ENCODE measurements around the gene TUBGCP2.
A peak's percentile ranks its signal among the peaks of the same experiment; 100 is the strongest.

TUBGCP2 gene

DNA sequence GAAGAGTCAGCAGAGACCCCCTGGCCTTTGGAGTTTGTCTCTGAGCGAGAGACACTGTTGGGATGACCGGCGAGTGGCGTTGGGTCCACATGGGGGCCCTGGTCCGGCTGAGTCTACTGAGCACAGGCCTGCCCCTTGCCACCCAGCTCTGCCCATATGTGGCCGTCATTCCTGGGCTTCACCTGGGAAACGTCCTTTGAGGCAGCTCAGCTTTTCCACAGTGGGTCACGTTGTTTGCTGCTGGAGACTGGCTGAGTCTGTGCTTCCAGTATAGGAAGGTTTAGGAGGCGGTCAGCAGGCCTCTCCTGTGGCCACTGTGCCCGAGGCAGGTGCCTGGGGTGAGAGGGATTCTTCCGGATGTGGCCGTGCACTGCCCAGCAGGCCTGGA lies 49.1 kb downstream of the TUBGCP2 start:
- Histone ChIP-seq H3K27me3 (ENCODE audit: control insufficient read depth, insufficient read depth, low read length) (no peaks in the 10 kb centered on the region), H3K4me2 (ENCODE audit: low read length) (no peak overlapping the region), H3K79me2 (no peaks in the 10 kb centered on the region), H3K9me3 (ENCODE audit: control insufficient read depth, low read length) (no peaks in the 10 kb centered on the region), H2AFZ (no peak overlapping the region), H3K9ac (no peak overlapping the region), H3K4me3 (ENCODE audit: low read depth, low read length) (no peak overlapping the region), H3K4me1 (no peaks in the 10 kb centered on the region), H3K27ac (no peak overlapping the region), H3K36me3 (ENCODE audit: control insufficient read depth, insufficient read depth, low read length) (no peaks in the 10 kb centered on the region)
- TF ChIP-seq, protein P1, sequence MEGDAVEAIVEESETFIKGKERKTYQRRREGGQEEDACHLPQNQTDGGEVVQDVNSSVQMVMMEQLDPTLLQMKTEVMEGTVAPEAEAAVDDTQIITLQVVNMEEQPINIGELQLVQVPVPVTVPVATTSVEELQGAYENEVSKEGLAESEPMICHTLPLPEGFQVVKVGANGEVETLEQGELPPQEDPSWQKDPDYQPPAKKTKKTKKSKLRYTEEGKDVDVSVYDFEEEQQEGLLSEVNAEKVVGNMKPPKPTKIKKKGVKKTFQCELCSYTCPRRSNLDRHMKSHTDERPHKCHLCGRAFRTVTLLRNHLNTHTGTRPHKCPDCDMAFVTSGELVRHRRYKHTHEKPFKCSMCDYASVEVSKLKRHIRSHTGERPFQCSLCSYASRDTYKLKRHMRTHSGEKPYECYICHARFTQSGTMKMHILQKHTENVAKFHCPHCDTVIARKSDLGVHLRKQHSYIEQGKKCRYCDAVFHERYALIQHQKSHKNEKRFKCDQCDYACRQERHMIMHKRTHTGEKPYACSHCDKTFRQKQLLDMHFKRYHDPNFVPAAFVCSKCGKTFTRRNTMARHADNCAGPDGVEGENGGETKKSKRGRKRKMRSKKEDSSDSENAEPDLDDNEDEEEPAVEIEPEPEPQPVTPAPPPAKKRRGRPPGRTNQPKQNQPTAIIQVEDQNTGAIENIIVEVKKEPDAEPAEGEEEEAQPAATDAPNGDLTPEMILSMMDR (IDR thresholded peaks at IDR 0.05): no peak

DNA sequence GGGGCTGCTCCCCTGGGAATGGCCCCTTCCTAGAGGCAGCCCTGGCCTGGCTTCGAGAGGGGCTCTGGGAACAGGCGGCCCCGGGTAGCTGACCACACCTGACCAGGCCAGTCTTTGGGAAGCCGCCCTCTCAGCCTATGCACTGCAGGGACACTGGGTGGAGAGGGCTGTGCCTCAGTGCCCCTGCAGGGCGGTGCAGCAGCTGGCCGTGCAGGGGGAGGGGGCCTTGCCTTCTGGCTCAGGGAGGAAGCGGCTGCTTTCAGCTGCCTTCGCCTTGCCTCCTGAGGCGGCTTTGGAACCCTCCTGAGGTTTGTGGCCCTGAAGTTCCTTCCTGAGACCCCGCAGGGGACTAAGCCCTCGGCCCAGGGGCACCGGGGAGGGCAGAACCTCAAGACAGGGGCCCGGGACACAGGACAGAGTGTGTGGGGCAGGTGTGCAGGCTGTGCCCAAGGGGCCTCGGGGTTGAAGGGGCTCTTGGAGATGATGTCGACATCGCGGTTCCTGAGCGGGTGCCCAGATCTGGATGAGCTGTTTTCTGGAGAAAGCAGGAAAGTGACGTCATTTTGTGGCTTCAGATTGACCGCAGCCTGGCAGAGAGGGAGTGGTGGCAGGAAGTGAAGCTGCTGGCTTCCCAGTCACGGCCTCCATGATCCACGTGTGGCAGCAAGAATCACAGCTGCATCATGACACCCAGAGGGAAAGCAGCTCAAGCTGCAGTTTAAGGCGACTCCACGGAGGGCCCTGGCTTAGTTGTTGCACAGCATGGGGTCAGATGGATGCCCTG lies 49.7 kb downstream of the TUBGCP2 start:
- no peak overlapping the region for H2AFZ ChIP-seq
- no peaks in the 10 kb centered on the region for H3K79me2 ChIP-seq
- H3K9me3 ChIP-seq (ENCODE audit: control insufficient read depth, low read length): no peaks in the 10 kb centered on the region
- H3K9ac ChIP-seq: no peak overlapping the region
- no peak overlapping the region for H3K4me2 ChIP-seq (ENCODE audit: low read length)
- no peaks in the 10 kb centered on the region for H3K4me1 ChIP-seq
- H3K4me3 ChIP-seq (ENCODE audit: low read depth, low read length): no peak overlapping the region
- TF ChIP-seq, protein P1 (IDR thresholded peaks at IDR 0.05): no peak
- H3K27ac ChIP-seq: no peak overlapping the region
- H3K36me3 ChIP-seq (ENCODE audit: control insufficient read depth, insufficient read depth, low read length): no peaks in the 10 kb centered on the region
- no peaks in the 10 kb centered on the region for H3K27me3 ChIP-seq (ENCODE audit: control insufficient read depth, insufficient read depth, low read length)

DNA sequence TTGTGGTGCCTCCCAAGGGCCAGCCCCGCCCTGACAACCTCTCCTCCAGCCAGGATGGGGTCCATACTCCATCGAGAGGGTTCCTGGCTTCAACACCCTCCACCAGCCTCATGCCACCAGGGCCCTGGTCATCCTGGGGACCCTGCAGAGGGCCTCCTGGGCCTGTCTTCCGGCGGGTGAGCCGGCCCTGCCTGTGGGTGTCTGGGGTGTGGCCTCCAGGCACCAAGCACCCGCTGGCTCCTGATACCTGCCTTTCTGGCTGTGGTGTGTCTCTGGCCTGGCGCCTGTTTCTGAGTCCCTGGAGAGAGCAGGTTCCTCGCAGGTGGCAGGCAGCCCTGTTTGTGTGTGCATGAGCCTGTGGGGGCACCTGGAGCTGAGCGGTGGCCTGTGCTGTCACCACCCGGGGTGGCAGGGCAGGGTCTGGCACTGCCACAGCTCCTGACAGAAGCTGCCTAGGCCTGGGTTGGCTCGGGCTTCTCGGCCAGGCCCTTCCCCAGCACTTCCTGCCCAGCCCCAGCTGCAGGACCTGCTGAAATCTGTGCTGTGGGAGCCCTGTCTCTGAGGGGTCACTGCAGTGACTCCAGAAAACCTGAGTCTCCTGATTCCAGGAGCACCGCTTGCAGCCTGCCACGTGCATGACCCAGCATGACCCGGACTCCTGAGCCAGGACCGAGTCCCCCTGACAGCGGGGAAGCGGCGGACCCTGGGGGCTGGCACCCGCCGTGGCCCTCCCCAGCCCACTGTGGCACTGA lies 50.4 kb downstream of the TUBGCP2 start:
- Histone ChIP-seq H3K4me1 (no peaks in the 10 kb centered on the region), H3K4me3 (ENCODE audit: low read depth, low read length) (no peak overlapping the region)

DNA sequence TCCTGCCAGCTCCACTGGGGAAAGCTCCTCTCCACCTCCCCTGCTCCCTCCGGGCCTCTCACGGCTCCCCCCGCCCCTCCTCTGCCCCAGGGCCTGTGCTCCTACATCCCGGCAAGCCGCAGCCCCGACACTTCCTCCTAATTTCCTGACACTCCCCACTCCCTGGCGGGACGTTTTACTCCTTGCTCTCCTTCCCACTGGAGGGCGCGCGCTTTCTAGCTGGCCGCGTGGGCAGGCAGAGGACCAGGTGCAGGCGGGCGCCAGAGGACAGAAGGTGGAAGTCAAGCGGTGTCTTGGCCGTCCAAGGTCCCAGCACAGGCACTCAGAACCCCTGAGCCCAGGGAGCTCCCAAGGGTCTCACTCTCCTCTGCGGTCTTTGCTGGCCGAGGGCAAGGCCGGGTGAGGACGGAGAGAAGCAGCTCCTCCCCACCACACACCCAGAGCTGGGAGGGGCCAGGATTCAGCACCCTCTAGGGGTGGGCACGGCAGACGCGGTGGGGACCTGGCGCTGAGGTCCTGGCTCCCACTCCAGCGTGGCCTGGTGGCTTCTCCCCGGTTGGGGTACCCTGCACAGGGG lies 51.1 kb downstream of the TUBGCP2 start:
- no peak overlapping the region for H3K4me3 ChIP-seq (ENCODE audit: low read depth, low read length)
- H3K9ac ChIP-seq: no peak overlapping the region
- no peaks in the 10 kb centered on the region for H3K36me3 ChIP-seq (ENCODE audit: control insufficient read depth, insufficient read depth, low read length)
- no peaks in the 10 kb centered on the region for H3K27me3 ChIP-seq (ENCODE audit: control insufficient read depth, insufficient read depth, low read length)
- no peaks in the 10 kb centered on the region for H3K79me2 ChIP-seq
- no peaks in the 10 kb centered on the region for H3K4me1 ChIP-seq
- peak overlapping the region; percentile 75 for H2AFZ ChIP-seq
- TF ChIP-seq, protein P1 (IDR thresholded peaks at IDR 0.05): peak; percentile 39
- H3K4me2 ChIP-seq (ENCODE audit: low read length): peak overlapping the region; percentile 64
- no peaks in the 10 kb centered on the region for H3K9me3 ChIP-seq (ENCODE audit: control insufficient read depth, low read length)
- H3K27ac ChIP-seq: no peak overlapping the region

More for the DNA sequence above, 50.4 kb downstream of the TUBGCP2 start:
- H2AFZ ChIP-seq: peak overlapping the region; percentile 75
- no peak overlapping the region for H3K27ac ChIP-seq
- H3K9ac ChIP-seq: no peak overlapping the region
- no peaks in the 10 kb centered on the region for H3K9me3 ChIP-seq (ENCODE audit: control insufficient read depth, low read length)
- no peaks in the 10 kb centered on the region for H3K36me3 ChIP-seq (ENCODE audit: control insufficient read depth, insufficient read depth, low read length)
- H3K4me2 ChIP-seq (ENCODE audit: low read length): no peak overlapping the region
- H3K27me3 ChIP-seq (ENCODE audit: control insufficient read depth, insufficient read depth, low read length): no peaks in the 10 kb centered on the region
- H3K79me2 ChIP-seq: no peaks in the 10 kb centered on the region
- TF ChIP-seq, protein P1 (IDR thresholded peaks at IDR 0.05): no peak

Data from parathyroid adenoma (tissue), 2 donors.